ENCODE results near the gene MCRIP2.

DNA sequence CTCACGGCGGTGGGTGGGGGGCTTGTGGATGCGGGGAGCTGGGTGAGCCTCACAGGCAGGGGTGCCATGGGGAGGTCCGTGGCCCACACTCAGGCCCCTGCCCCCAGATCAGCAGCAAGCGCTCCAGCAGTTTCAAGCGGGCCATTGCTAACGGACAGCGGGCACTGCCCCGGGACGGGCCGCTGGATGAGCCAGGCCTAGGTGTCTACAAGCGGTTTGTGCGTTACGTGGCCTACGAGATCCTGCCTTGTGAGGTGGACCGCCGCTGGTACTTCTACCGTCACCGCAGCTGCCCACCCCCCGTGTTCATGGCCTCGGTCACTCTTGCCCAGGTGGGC is 34.9 kb downstream of the MCRIP2 start:
- TF ChIP-seq, protein P1, sequence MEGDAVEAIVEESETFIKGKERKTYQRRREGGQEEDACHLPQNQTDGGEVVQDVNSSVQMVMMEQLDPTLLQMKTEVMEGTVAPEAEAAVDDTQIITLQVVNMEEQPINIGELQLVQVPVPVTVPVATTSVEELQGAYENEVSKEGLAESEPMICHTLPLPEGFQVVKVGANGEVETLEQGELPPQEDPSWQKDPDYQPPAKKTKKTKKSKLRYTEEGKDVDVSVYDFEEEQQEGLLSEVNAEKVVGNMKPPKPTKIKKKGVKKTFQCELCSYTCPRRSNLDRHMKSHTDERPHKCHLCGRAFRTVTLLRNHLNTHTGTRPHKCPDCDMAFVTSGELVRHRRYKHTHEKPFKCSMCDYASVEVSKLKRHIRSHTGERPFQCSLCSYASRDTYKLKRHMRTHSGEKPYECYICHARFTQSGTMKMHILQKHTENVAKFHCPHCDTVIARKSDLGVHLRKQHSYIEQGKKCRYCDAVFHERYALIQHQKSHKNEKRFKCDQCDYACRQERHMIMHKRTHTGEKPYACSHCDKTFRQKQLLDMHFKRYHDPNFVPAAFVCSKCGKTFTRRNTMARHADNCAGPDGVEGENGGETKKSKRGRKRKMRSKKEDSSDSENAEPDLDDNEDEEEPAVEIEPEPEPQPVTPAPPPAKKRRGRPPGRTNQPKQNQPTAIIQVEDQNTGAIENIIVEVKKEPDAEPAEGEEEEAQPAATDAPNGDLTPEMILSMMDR (conservative IDR thresholded peaks at IDR 0.05) = no peak
- no peak for TF ChIP-seq ZFX (IDR thresholded peaks at IDR 0.05)

Data from C4-2B (cell line).